Liver (tissue), 2 donors: ENCODE results near the gene SLIT3.

Source experiments
- ATF3 ChIP-seq: IDR thresholded peaks from 2 replicates; pipeline ENCODE4 v1.6.1; 2016; ENCODE audit warnings: antibody characterized with exemption
- REST ChIP-seq: IDR thresholded peaks from 2 replicates; pipeline ENCODE4 v1.6.1; 2016; ENCODE audit warnings: antibody characterized with exemption, mild to moderate bottlenecking
- donor health status: healthy.

GRCh38 chr5:168991311-168991710, 309.6 kb downstream of the SLIT3 start:
- TF ChIP-seq ATF3 (no peak), REST (no peak)
